HG02852 (cell line): ENCODE measurements around the gene ST7L.
"Not testable (repeated sequence)": the region's sequence is repeated elsewhere in the genome, so short reads cannot be mapped to it uniquely, and the experiment has no call there.

Experiments used
- ATAC-seq: cut with Tn5 transposase; IDR thresholded peaks from one replicate; pipeline ENCODE4 v1.9.1; 2021; ENCODE audit warnings: mild to moderate bottlenecking, moderate library complexity; ENCODE audit not compliant: unreplicated experiment

Gene ST7L

GRCh38 chr1:112618721-112619517 lies at the start of gene ST7L:
ST7L (minus strand) TSS chr1:112619141; CDS start chr1:112619113, 28 bp downstream.
- no peak for ATAC-seq

GRCh38 chr1:112666946-112667345 lies 48.0 kb upstream of the ST7L start:
- no peak for ATAC-seq

GRCh38 chr1:112665857-112666256 lies 46.9 kb upstream of the ST7L start:
- ATAC-seq, result no peak

GRCh38 chr1:112651205-112651604 lies 32.3 kb upstream of the ST7L start:
- no peak for ATAC-seq

GRCh38 chr1:112646225-112646624 lies 27.3 kb upstream of the ST7L start:
- ATAC-seq, result no peak

- no peak for ATAC-seq
Observed at GRCh38 chr1:112643080-112643479, 24.1 kb upstream of the ST7L start.

- not testable (repeated sequence) for ATAC-seq
Observed at GRCh38 chr1:112640437-112640836, 21.5 kb upstream of the ST7L start.

GRCh38 chr1:112638110-112638428 lies 19.1 kb upstream of the ST7L start:
- no peak for ATAC-seq

- no peak for ATAC-seq
Observed at GRCh38 chr1:112637254-112638109, 18.5 kb upstream of the ST7L start.

- ATAC-seq, result peak; percentile 52
Observed at GRCh38 chr1:112636597-112637253, 17.8 kb upstream of the ST7L start.

- no peak for ATAC-seq
Observed at GRCh38 chr1:112636056-112636455, 17.1 kb upstream of the ST7L start.

GRCh38 chr1:112634367-112634766 lies 15.4 kb upstream of the ST7L start:
- ATAC-seq, result no peak

- no peak for ATAC-seq
Observed at GRCh38 chr1:112633628-112634027, 14.7 kb upstream of the ST7L start.

GRCh38 chr1:112629256-112629655 lies 10.3 kb upstream of the ST7L start:
- ATAC-seq, result no peak

GRCh38 chr1:112628516-112628915 lies 9.6 kb upstream of the ST7L start:
- no peak for ATAC-seq

GRCh38 chr1:112626887-112627286 lies 7.9 kb upstream of the ST7L start:
- ATAC-seq, result no peak

- no peak for ATAC-seq
Observed at GRCh38 chr1:112626193-112626592, 7.3 kb upstream of the ST7L start.

GRCh38 chr1:112625696-112626095 lies 6.8 kb upstream of the ST7L start:
- no peak for ATAC-seq

GRCh38 chr1:112624493-112624892 lies 5.6 kb upstream of the ST7L start:
- ATAC-seq, result not testable (repeated sequence)

- no peak for ATAC-seq
Observed at GRCh38 chr1:112620377-112620695, 1.4 kb upstream of the ST7L start.

- ATAC-seq, result peak; percentile 88
Observed at GRCh38 chr1:112619518-112620376, 806 bp upstream of the ST7L start, which contains the start of gene CAPZA1. CAPZA1 (plus strand) TSS chr1:112619832; CDS start chr1:112619845, 13 bp downstream.
